K562 (cell line): ENCODE measurements around the gene PNPLA2. TPM values are rescaled to one million over a fixed set of nuclear protein-coding genes. Genes with fewer than 3 reads are reported as not detected.

Source experiments
- ATAC-seq: fragments of 200-7000 bp; cut with Tn5 transposase; 3 replicates; pipeline ENCODE4 v1.9.1; 2020; ENCODE audit warnings: moderate library complexity
- BruUV-seq: library from RNA; stranded (reverse); fragments of 400-500 nt; replicated peaks from 2 replicates; lab custom pipeline; 2021; lab: Mats Ljungman, UMichigan
- CTCF ChIA-PET: fragments of 300-600 bp; formaldehyde crosslinking; extraction: SDS; loops from one replicate; lab custom pipeline; 2021; ENCODE audit warnings: low intra/inter-chr PET ratio; lab: Yijun Ruan, JAX
- POLR2A ChIA-PET: fragments of 300-600, 350-650 bp; sonication (Branson Sonifier 250); formaldehyde crosslinking; extraction: SDS; loops from one replicate; lab custom pipeline; 2021; ENCODE audit warnings: antibody characterized with exemption, inconsistent platforms; lab: Yijun Ruan, JAX
- DNase-seq, 4 experiments: peaks; one replicate each; pipeline versions ENCODE4 v3.0.0 to v3.0.0-alpha.2; 2011 to 2018; ENCODE audit warnings: low spot score in 3 of 4, mixed read lengths in 3 of 4; ENCODE audit errors: extremely low read depth in 1 of 4
- FAIRE-seq: peaks from 2 replicates; lab custom pipeline; 2011; peaks lifted over from hg19 to GRCh38; lab: Jason Lieb, UNC
- H2AFZ ChIP-seq: 2 replicates; pipeline ENCODE4 v1.6.0; 2011; ENCODE audit warnings: low read depth, low read length, control low read depth, inconsistent platforms
- H3K27ac ChIP-seq: fragments of 200-600 bp; 3 replicates; pipeline ENCODE4 v1.8.0; 2011; ENCODE audit warnings: low read depth, mild to moderate bottlenecking, control low read depth, inconsistent platforms, low read length, moderate library complexity, mixed read lengths; ENCODE audit errors: extremely low read depth
- H3K27me3 ChIP-seq, 2 experiments: fragments of 300-600 bp in 1 of 2; 2 replicates in 1 of 2; 3 replicates in 1 of 2; pipeline versions ENCODE4 v1.6.0 to v1.8.0; 2011; ENCODE audit warnings: inconsistent platforms in 2 of 2, low read length in 2 of 2, mild to moderate bottlenecking in 1 of 2, mixed read lengths in 1 of 2, moderate library complexity in 1 of 2; ENCODE audit not compliant: control insufficient read depth in 2 of 2, insufficient read depth in 2 of 2
- H3K36me3 ChIP-seq: fragments of 300-600 bp; 3 replicates; pipeline ENCODE4 v1.8.0; 2011; ENCODE audit warnings: mild to moderate bottlenecking, low read length, inconsistent platforms; ENCODE audit not compliant: control insufficient read depth, insufficient read depth
- H3K4me1 ChIP-seq, 2 experiments: fragments of 200-600 bp in 1 of 2; replicated peaks in 1 of 2; 2 replicates in 1 of 2; 3 replicates in 1 of 2; pipeline versions ENCODE4 v1.5.1 to v1.8.0; 2011; ENCODE audit warnings: inconsistent platforms in 2 of 2, low read length in 2 of 2, mild to moderate bottlenecking in 1 of 2, mixed read lengths in 1 of 2, moderate library complexity in 1 of 2; ENCODE audit not compliant: control insufficient read depth in 2 of 2, insufficient read depth in 2 of 2
- H3K4me2 ChIP-seq: 2 replicates; pipeline ENCODE4 v1.6.1; 2011; ENCODE audit warnings: low read length, control low read depth, inconsistent platforms, mixed read lengths; ENCODE audit not compliant: insufficient read depth
- H3K4me3 ChIP-seq: fragments of 200-600 bp; sonication (generic), shearing (Covaris generic); 2 replicates; pipeline ENCODE4 v1.5.1; 2016; ENCODE audit warnings: control low read depth, inconsistent platforms
- H3K79me2 ChIP-seq: fragments of 200-600 bp; 3 replicates; pipeline ENCODE4 v1.8.0; 2011; ENCODE audit warnings: low read length, inconsistent platforms; ENCODE audit not compliant: control insufficient read depth, insufficient read depth
- H3K9ac ChIP-seq, 2 experiments: 2 replicates each; pipeline versions ENCODE4 v1.6.0 to v1.6.1; 2011; ENCODE audit warnings: low read depth in 2 of 2, low read length in 2 of 2, control low read depth in 1 of 2, inconsistent platforms in 1 of 2, mild to moderate bottlenecking in 1 of 2, mixed read lengths in 1 of 2; ENCODE audit not compliant: insufficient read depth in 1 of 2
- H3K9me1 ChIP-seq: one replicate; pipeline ENCODE4 v1.6.0; 2011; ENCODE audit warnings: inconsistent platforms, mild to moderate bottlenecking, low read length, moderate library complexity; ENCODE audit not compliant: control insufficient read depth, insufficient read depth
- H3K9me3 ChIP-seq: replicated peaks from 2 replicates; pipeline ENCODE4 v1.5.1; 2011; ENCODE audit warnings: low read depth, low read length, inconsistent platforms; ENCODE audit not compliant: control insufficient read depth, insufficient read depth
- H4K20me1 ChIP-seq: replicated peaks from 2 replicates; pipeline ENCODE4 v1.6.1; 2011; ENCODE audit warnings: low read length, inconsistent platforms, mixed read lengths; ENCODE audit not compliant: control insufficient read depth, insufficient read depth
- HLTF ChIP-seq: fragments of 450-650 bp; IDR thresholded peaks from 2 replicates; pipeline ENCODE4 v1.6.1; 2016
- ILK ChIP-seq: fragments of 450-650 bp; IDR thresholded peaks from 2 replicates; pipeline ENCODE4 v1.6.1; 2016; ENCODE audit warnings: missing genetic modification characterization, low read depth, mild to moderate bottlenecking, missing compliant biosample characterization, moderate library complexity, borderline replicate concordance
- L3MBTL2 ChIP-seq: fragments of 450-650 bp; IDR thresholded peaks from 2 replicates; pipeline ENCODE4 v1.6.1; 2016; ENCODE audit warnings: mild to moderate bottlenecking, moderate library complexity
- NR3C1 ChIP-seq: sonication (generic); formaldehyde crosslinking; IDR thresholded peaks from 2 replicates; pipeline ENCODE4 v1.8.1; 2022; ENCODE audit warnings: missing genetic modification reagents
- PHB2 ChIP-seq: fragments of 450-650 bp; IDR thresholded peaks from 2 replicates; pipeline ENCODE4 v1.6.1; 2017; ENCODE audit warnings: low read depth
- POLR2A ChIP-seq: fragments of 450-650 bp; conservative IDR thresholded peaks from 2 replicates; pipeline ENCODE4 v1.6.1; 2016
- ZBTB40 ChIP-seq, 2 experiments: fragments of 450-650 bp in 1 of 2; sonication (generic) in 1 of 2; formaldehyde crosslinking in 1 of 2; IDR thresholded peaks; 2 replicates each; pipeline versions ENCODE4 v1.7.1 to v1.9.0; 2016 to 2022; ENCODE audit warnings: inconsistent platforms in 1 of 2, mild to moderate bottlenecking in 1 of 2, missing genetic modification reagents in 1 of 2
- ZNF282 ChIP-seq: sonication (generic); formaldehyde crosslinking; IDR thresholded peaks from 2 replicates; pipeline ENCODE4 v1.8.1; 2023; ENCODE audit warnings: missing genetic modification reagents
- ZNF3 ChIP-seq: fragments of 250-450 bp; sonication (Bioruptor Pico); IDR thresholded peaks from 2 replicates; pipeline ENCODE4 v1.5.0; 2021; ENCODE audit warnings: mild to moderate bottlenecking, moderate library complexity
- ZNF561 ChIP-seq: fragments of 450-650 bp; formaldehyde crosslinking; conservative IDR thresholded peaks from 2 replicates; pipeline ENCODE4 v1.4.0; 2020; ENCODE audit warnings: mild to moderate bottlenecking, moderate library complexity
- ZNF583 ChIP-seq: fragments of 250-450 bp; sonication (Bioruptor Pico); IDR thresholded peaks from 2 replicates; pipeline ENCODE4 v1.4.0; 2020
- WGBS: fragments of 100-300 bp; shearing (Covaris generic); methylation state at CpG from one replicate; pipeline ENCODE4 v1.1.6; 2016; ENCODE audit warnings: low coverage, mixed read lengths; ENCODE audit not compliant: insufficient coverage; ENCODE audit errors: missing lambda C conversion rate; 5-methylcytosine and 5-hydroxymethylcytosine counted together
- in situ Hi-C: fragments of 300-500 bp; cut with MboI; formaldehyde crosslinking; loops from 4 replicates; pipeline ENCODE4 v1.15.0; 2018; ENCODE audit warnings: inconsistent platforms, mixed read lengths
- intact Hi-C: fragments of 100-400 bp; cut with micrococcal nuclease; formaldehyde crosslinking; loops from 2 replicates; pipeline ENCODE4 v1.14.2; 2022
- polyA plus RNA-seq, 8 experiments: library from polyadenylated mRNA; depleted of rRNA in 4 of 8; stranded (reverse) in 5 of 8; unstranded in 3 of 8; fragments of >200 nt; fragmentation: Nextera tagmentation in 2 of 8; fragmentation: Illumina TruSeq in 1 of 8; extraction: Ambion mirVana in 2 of 8; extraction: Trizol in 1 of 8; gene quantifications; 2 replicates each; pipeline versions ENCODE4 v1.2.1 to v1.2.3, GENCODE V29; 2011 to 2014; ENCODE audit warnings: inconsistent platforms in 1 of 8, missing spikeins in 1 of 8
- total RNA-seq, 7 experiments: library from RNA; depleted of rRNA in 6 of 7; stranded (reverse); fragments of >200 nt in 6 of 7; fragmentation: Illumina TruSeq in 2 of 7; extraction: Trizol in 2 of 7; gene quantifications; 2 replicates each; pipeline versions ENCODE4 v1.2.1 to v1.2.3, GENCODE V29; 2011 to 2021; ENCODE audit warnings: low replicate concordance in 1 of 7

PNPLA2 gene
- total and polyA plus RNA-seq, 9 of the 15 experiments (the other 6 are each of a cell fraction or from before 2014, with no cell fraction given): 0.39 to 87.1 (median 8.4) TPM

GRCh38 chr11:776263-776560 lies 42.5 kb upstream of the PNPLA2 start:
- Histone ChIP-seq H3K9me1 (peaks cover 6% of the 10 kb centered on the region), H3K27me3 (no peaks in the 10 kb centered on the region), H3K9me3 (no peaks in the 10 kb centered on the region; the same call in 1 of the 2 replicates), H3K27ac (peak overlapping the region; percentile 76), H3K36me3 (peaks cover 59% of the 10 kb centered on the region), H2AFZ (no peak overlapping the region), H3K4me2 (peak overlapping the region; percentile 84), H3K9ac (peak overlapping the region; percentile 77 to 98), H3K79me2 (peaks cover 76% of the 10 kb centered on the region), H4K20me1 (peaks cover 28% of the 10 kb centered on the region), H3K4me3 (peak overlapping the region; percentile 81), H3K4me1 (peaks cover 16 to 91% of the 10 kb centered on the region in 2 experiments)
- ChIA-PET POLR2A (interaction anchor here (0.6 to 1.7 kb wide), 6 partner anchors 9 to 20 kb away, joined by 3 to 9 read pairs (median 4); no protein-coding TSS in a partner anchor), CTCF (interaction anchor here (0.5 kb wide), 1 partner anchor 22 kb away, joined by 3 read pairs; the partner anchor contains the start of gene SLC25A22)
- BruUV-seq: no TSS peak
- in situ Hi-C loops (no loop called here), intact Hi-C loops (no loop called here)
- ATAC-seq (peak; percentile 11), DNase-seq (peak in 1 of 4 experiments; percentile 47), FAIRE-seq (no peak)
- 5% methylated on average over 10 of the region's 11 CpGs for WGBS
- no peak for TF ChIP-seq ZNF583 (CRISPR knock-in tag)
- TF ChIP-seq HLTF: no peak
- TF ChIP-seq NR3C1 (CRISPR knock-in tag): no peak
- TF ChIP-seq ZNF3: no peak
- 0 out of 2 replicates have a peak, but pooled peaks have one; percentile 28 for TF ChIP-seq POLR2A
- TF ChIP-seq ZNF561 (CRISPR knock-in tag): no peak
- TF ChIP-seq ZBTB40 (IDR thresholded peaks at IDR 0.05): 0 out of 2 replicates have a peak, but pooled peaks have one; percentile 39
- no peak for TF ChIP-seq ZBTB40 (CRISPR knock-in tag; IDR thresholded peaks at IDR 0.05)
- no peak for TF ChIP-seq ZNF282
- no peak for TF ChIP-seq ILK (tag)
- TF ChIP-seq PHB2: 0 out of 2 replicates have a peak, but pooled peaks have one; percentile 10
- no peak for TF ChIP-seq L3MBTL2
